Activated T-cell treated with anti-CD3 and anti-CD28 coated beads for 48 hours (primary cell): ENCODE measurements around the gene PRKAG2.
A peak's percentile ranks its signal among the peaks of the same experiment; 100 is the strongest.

Experiments used
- DNase-seq: peaks from one replicate; pipeline ENCODE4 v3.0.0-alpha.2; 2020; ENCODE audit warnings: low read depth

Gene PRKAG2

GRCh38 chr7:151648429-151648828, 228.5 kb downstream of the PRKAG2 start:
- no peak for DNase-seq

GRCh38 chr7:151647874-151648273, 229.0 kb downstream of the PRKAG2 start:
- no peak for DNase-seq

- DNase-seq = no peak
Observed at GRCh38 chr7:151647006-151647405, 229.9 kb downstream of the PRKAG2 start.

- DNase-seq = no peak
Observed at GRCh38 chr7:151645311-151645710, 231.6 kb downstream of the PRKAG2 start.

- DNase-seq = no peak
Observed at GRCh38 chr7:151644554-151644953, 232.4 kb downstream of the PRKAG2 start.

GRCh38 chr7:151642746-151643145, 234.2 kb downstream of the PRKAG2 start:
- DNase-seq = no peak

GRCh38 chr7:151641587-151641986, 235.3 kb downstream of the PRKAG2 start:
- no peak for DNase-seq

DNA sequence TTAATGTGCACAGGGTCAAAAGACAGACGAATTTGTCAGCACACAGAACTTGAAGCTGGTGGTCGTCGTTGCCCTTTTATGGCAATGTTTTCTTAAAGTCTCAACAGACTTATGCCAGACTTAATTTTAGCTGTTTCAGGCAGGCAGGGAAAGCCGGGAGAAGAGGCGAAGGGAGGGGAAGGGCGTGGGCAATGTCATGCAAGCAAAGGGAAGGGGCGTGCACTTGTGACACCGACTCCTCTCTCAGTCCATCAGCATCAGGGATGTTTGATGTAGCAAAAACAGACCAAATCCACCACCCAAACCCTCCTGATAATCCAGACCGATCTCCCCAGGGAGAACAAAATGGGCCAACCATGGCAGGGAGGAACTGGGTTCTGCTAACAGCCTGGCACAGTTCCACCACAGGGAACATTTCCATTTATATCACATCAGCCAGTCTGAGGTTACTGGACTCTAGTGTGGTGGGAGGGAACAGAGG, 239.1 kb downstream of the PRKAG2 start:
- no peak for DNase-seq

DNA sequence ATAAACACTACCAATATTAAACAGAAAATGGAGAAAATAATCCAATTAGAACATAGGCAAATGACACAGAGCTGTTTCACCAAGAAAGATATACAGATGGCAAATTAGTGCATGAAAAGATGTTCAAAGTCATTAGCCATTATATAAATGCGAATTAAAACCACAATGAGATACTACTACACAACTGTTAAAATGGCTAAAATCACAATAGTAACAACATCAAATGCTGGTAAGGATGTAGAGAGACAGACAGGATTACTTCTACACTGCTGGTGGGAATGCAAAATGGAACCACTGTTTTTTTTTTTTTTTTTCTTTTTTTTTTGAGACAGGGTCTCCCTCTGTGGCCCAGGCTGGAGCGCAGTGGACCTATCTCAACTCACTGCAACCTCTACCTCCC, 242.3 kb downstream of the PRKAG2 start:
- no peak for DNase-seq

DNA sequence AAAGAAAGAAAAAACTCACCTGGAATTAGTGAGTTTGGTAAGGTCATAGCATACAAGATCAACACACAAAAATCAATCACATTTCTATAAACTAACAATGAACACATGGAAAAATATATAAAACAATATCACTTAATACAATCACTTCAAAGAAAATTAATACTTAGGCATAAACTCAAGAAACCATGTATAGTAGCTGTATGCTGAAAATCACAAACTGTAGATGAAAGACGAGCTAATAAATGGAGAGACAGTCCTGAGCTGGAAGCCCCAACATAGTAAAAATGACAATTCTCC, 243.5 kb downstream of the PRKAG2 start:
- no peak for DNase-seq

GRCh38 chr7:151632750-151633515, 244.0 kb downstream of the PRKAG2 start:
- peak; percentile 21 for DNase-seq

- peak; percentile 87 for DNase-seq
Observed at GRCh38 chr7:151631953-151632749, 244.8 kb downstream of the PRKAG2 start.

GRCh38 chr7:151631570-151631952, 245.4 kb downstream of the PRKAG2 start:
- DNase-seq = no peak

DNA sequence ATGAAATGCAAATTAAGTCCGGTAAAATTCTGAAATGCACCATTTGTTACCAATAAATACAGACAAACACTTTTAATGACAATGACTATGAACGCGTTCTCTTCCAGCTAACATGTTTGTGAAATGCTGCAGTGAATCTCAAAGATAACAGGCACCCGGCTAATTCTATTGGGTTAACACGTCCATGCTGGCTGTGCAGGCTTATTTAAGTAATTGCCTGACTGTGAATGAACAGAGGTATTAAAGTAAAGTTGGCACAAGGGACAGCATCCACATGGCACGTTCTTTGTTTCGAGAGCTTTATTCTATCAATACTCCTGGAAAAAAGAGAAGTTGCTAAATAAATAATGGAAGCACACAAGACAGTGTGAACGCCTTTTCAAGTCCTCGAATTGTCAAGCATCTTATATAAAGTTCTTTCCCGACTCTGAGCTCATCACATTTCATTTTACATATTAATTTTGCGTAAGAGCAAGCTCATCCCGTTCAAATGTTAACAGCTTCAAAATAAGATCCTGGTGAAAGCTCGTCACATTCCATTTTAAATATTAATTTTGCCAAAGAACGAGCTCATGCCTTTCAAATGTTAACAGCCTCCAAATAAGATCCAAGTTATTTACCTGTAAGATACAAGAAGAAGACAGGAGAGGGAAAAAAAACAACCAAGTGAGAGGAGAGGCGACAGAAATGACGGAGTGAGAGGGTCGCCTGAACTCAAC, 245.9 kb downstream of the PRKAG2 start:
- DNase-seq = no peak

- no peak for DNase-seq
Observed at GRCh38 chr7:151630358-151630757, 246.6 kb downstream of the PRKAG2 start.

GRCh38 chr7:151629713-151630272, 247.1 kb downstream of the PRKAG2 start:
- DNase-seq = no peak

- DNase-seq = no peak
Observed at GRCh38 chr7:151628846-151629604, 247.9 kb downstream of the PRKAG2 start.

DNA sequence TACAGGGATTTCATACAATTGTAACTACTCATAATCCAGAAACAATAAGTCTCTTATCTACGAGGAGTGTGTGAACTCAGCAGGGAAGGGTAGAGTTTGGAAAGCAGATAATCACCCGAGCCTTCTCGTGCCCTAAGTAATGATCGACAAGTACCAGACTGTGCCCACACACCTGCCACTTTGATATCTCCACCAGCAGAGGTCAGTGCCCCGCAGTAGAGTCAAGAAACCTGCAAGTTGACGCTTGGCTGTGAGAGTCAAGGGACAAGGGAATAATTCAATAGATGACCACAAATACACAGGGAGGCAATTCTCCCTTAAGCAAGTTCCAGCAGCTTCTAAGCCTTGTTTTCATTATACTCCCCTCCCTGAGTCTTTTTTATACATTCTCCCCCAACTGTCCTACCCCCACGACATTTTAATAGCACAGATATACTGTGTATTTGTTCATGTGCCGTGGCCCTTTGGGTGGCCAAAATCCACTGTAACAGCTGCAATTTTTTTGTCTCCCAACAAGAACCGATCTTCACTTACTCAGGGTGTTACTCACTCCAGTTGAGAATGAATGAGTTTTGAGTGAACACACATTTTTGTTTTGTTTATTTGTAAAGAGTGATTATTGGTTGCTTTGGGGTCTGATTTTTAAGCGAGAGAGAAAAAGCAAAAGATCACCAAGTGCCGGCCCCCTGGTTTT, 250.3 kb downstream of the PRKAG2 start:
- no peak for DNase-seq

GRCh38 chr7:151625606-151626005, 251.3 kb downstream of the PRKAG2 start:
- DNase-seq = no peak

- DNase-seq = no peak
Observed at GRCh38 chr7:151624246-151624928, 252.5 kb downstream of the PRKAG2 start.

- no peak for DNase-seq
Observed at GRCh38 chr7:151623766-151624165, 253.1 kb downstream of the PRKAG2 start.
